ENCODE measurements around the gene ANP32A.

ANP32A gene

GRCh38 chr15:68843425-68844311, 23.0 kb upstream of the ANP32A start:
- Histone ChIP-seq H3K4me1 (ENCODE audit: insufficient read depth, poor library complexity, severe bottlenecking) (no peaks in the 10 kb centered on the region), H3K27me3 (ENCODE audit: insufficient read depth, poor library complexity, severe bottlenecking) (peaks cover 66% of the 10 kb centered on the region), H3K36me3 (ENCODE audit: low read depth) (no peaks in the 10 kb centered on the region), H3K4me3 (ENCODE audit: severe bottlenecking) (peak overlapping the region; percentile 5), H3K27ac (ENCODE audit: poor library complexity, severe bottlenecking) (no peak overlapping the region), H3K9me3 (ENCODE audit: severe bottlenecking) (no peaks in the 10 kb centered on the region)
- ATAC-seq (ENCODE audit: low read depth) (peak; percentile 67), DNase-seq (ENCODE audit: low spot score) (no peak)
- TF ChIP-seq CTCF (IDR thresholded peaks at IDR 0.05; ENCODE audit: poor library complexity, severe bottlenecking): no peak

- peaks cover 62% of the 10 kb centered on the region for H3K27me3 ChIP-seq (ENCODE audit: insufficient read depth, poor library complexity, severe bottlenecking)
- H3K4me3 ChIP-seq (ENCODE audit: severe bottlenecking): no peak overlapping the region
These were observed 22.3 kb upstream of the ANP32A start for GRCh38 chr15:68842958-68843357.

GRCh38 chr15:68834346-68834745, 13.7 kb upstream of the ANP32A start:
- H3K27me3 ChIP-seq (ENCODE audit: insufficient read depth, poor library complexity, severe bottlenecking): peaks cover 3% of the 10 kb centered on the region
- H3K36me3 ChIP-seq (ENCODE audit: low read depth): no peaks in the 10 kb centered on the region
- TF ChIP-seq CTCF (IDR thresholded peaks at IDR 0.05; ENCODE audit: poor library complexity, severe bottlenecking): no peak
- ATAC-seq (ENCODE audit: low read depth): no peak
- peaks cover 4% of the 10 kb centered on the region for H3K9me3 ChIP-seq (ENCODE audit: severe bottlenecking)
- H3K4me3 ChIP-seq (ENCODE audit: severe bottlenecking): no peak overlapping the region
- DNase-seq (ENCODE audit: low spot score): no peak
- H3K4me1 ChIP-seq (ENCODE audit: insufficient read depth, poor library complexity, severe bottlenecking): no peaks in the 10 kb centered on the region
- no peak overlapping the region for H3K27ac ChIP-seq (ENCODE audit: poor library complexity, severe bottlenecking)

More at GRCh38 chr15:68842958-68843357, 22.3 kb upstream of the ANP32A start:
- Histone ChIP-seq H3K27ac (ENCODE audit: poor library complexity, severe bottlenecking) (no peak overlapping the region), H3K36me3 (ENCODE audit: low read depth) (no peaks in the 10 kb centered on the region), H3K9me3 (ENCODE audit: severe bottlenecking) (no peaks in the 10 kb centered on the region), H3K4me1 (ENCODE audit: insufficient read depth, poor library complexity, severe bottlenecking) (no peaks in the 10 kb centered on the region)
- DNase-seq (ENCODE audit: low spot score) (no peak), ATAC-seq (ENCODE audit: low read depth) (no peak)
- TF ChIP-seq CTCF (IDR thresholded peaks at IDR 0.05; ENCODE audit: poor library complexity, severe bottlenecking): no peak

- no peak for TF ChIP-seq CTCF (IDR thresholded peaks at IDR 0.05; ENCODE audit: poor library complexity, severe bottlenecking)
- DNase-seq (ENCODE audit: low spot score) (no peak), ATAC-seq (ENCODE audit: low read depth) (no peak)
These were observed 13.1 kb upstream of the ANP32A start for GRCh38 chr15:68833700-68834331.

More at GRCh38 chr15:68833700-68834331, 13.1 kb upstream of the ANP32A start:
- Histone ChIP-seq H3K4me3 (ENCODE audit: severe bottlenecking) (no peak overlapping the region), H3K9me3 (ENCODE audit: severe bottlenecking) (peaks cover 4% of the 10 kb centered on the region), H3K36me3 (ENCODE audit: low read depth) (no peaks in the 10 kb centered on the region), H3K27ac (ENCODE audit: poor library complexity, severe bottlenecking) (no peak overlapping the region), H3K27me3 (ENCODE audit: insufficient read depth, poor library complexity, severe bottlenecking) (peaks cover 3% of the 10 kb centered on the region), H3K4me1 (ENCODE audit: insufficient read depth, poor library complexity, severe bottlenecking) (no peaks in the 10 kb centered on the region)

All from RWPE2 (cell line).